ENCODE results near the gene CLPTM1L. TPM values are rescaled to one million over a fixed set of nuclear protein-coding genes. Genes with fewer than 3 reads are reported as not detected.
"Not testable (repeated sequence)": the region's sequence is repeated elsewhere in the genome, so short reads cannot be mapped to it uniquely, and the experiment has no call there.

CLPTM1L gene
- total and polyA plus RNA-seq, 8 donors: 60.8 to 202 (median 117) TPM

DNA sequence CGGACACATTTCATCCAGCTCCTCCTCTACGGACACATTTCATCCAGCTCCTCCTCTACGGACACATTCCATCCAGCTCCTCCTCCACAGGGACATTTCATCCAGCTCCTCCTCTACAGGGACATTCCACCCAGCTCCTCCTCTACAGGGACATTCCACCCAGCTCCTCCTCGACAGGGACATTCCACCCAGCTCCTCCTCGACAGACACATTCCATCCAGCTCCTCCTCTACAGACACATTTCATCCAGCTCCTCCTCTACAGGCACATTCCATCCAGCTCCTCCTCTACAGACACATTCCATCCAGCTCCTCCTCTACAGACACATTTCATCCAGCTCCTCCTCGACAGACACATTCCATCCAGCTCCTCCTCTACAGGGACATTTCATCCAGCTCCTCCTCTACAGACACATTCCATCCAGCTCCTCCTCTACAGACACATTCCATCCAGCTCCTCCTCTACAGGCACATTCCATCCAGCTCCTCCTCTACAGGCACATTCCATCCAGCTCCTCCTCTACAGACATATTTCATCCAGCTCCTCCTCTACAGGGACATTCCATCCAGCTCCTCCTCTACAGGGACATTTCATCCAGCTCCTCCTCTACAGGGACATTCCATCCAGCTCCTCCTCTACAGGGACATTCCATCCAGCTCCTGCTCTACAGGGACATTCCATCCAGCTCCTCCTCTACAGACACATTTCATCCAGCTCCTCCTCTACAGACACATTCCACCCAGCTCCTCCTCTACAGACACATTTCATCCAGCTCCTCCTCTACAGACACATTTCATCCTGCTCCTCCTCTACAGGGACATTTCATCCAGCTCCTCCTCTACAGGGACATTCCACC is 17.8 kb downstream of the CLPTM1L start:
- H3K4me3 ChIP-seq, H3K9me3 ChIP-seq: not testable (repeated sequence)
- 63 to 72% (median 66%) methylated on average over 6 of the region's 6 CpGs for WGBS, 5 donors

GRCh38 chr5:1326532-1326875 is 18.4 kb downstream of the CLPTM1L start:
- peaks cover 63 to 87% (median 83%) of the 10 kb centered on the region in 4 donors for H3K36me3 ChIP-seq
- H3K4me3 ChIP-seq: not testable (repeated sequence)
- 69 to 79% (median 76%) methylated on average over 5 of the region's 5 CpGs for WGBS, 5 donors

More for the DNA sequence above, 17.8 kb downstream of the CLPTM1L start:
- H3K27me3 ChIP-seq; DNase-seq; intact Hi-C loops (cut with DNase I; ENCODE audit: low total_unique reads): not testable (repeated sequence)
- Histone ChIP-seq H3K4me1 (peaks cover 19 to 36% (median 31%) of the 10 kb centered on the region in 4 donors), H3K36me3 (peaks cover 62 to 87% (median 83%) of the 10 kb centered on the region in 4 donors), H3K27ac (peak overlapping the region in 1 of 5 donors; percentile 18)

GRCh38 chr5:1325870-1326531 is 18.9 kb downstream of the CLPTM1L start:
- no peaks in the 10 kb centered on the region for H3K9me3 ChIP-seq
- no peak for DNase-seq
- no peaks in the 10 kb centered on the region for H3K27me3 ChIP-seq
- whole genome bisulfite sequencing, 5 donors: 74 to 86% (median 81%) methylated on average over 13 to 22 of the region's 22 CpGs
- TF ChIP-seq POLR2AphosphoS5 (IDR thresholded peaks at IDR 0.05): no peak
- no peak overlapping the region for H3K4me3 ChIP-seq
- H3K36me3 ChIP-seq: peaks cover 63 to 87% (median 83%) of the 10 kb centered on the region in 4 donors
- peaks cover 10 to 25% (median 20%) of the 10 kb centered on the region in 4 donors for H3K4me1 ChIP-seq
- intact Hi-C loops (cut with DNase I; ENCODE audit: low total_unique reads): no loop called here
- peak overlapping the region in 1 of 5 donors; percentile 18 for H3K27ac ChIP-seq

More at GRCh38 chr5:1326532-1326875, 18.4 kb downstream of the CLPTM1L start:
- intact Hi-C loops (cut with DNase I; ENCODE audit: low total_unique reads); DNase-seq; H3K27me3 ChIP-seq; H3K9me3 ChIP-seq: not testable (repeated sequence)
- H3K4me1 ChIP-seq: peaks cover 15 to 30% (median 25%) of the 10 kb centered on the region in 4 donors
- peak overlapping the region in 1 of 5 donors; percentile 18 for H3K27ac ChIP-seq

- Histone ChIP-seq H3K4me3 (no peak overlapping the region), H3K4me1 (peaks cover 6 to 21% (median 18%) of the 10 kb centered on the region in 4 donors), H3K9me3 (no peaks in the 10 kb centered on the region), H3K27ac (no peak overlapping the region), H3K36me3 (peaks cover 65 to 87% (median 83%) of the 10 kb centered on the region in 4 donors), H3K27me3 (no peaks in the 10 kb centered on the region)
- 83 to 93% (median 89%) methylated on average over 13 to 17 of the region's 17 CpGs for WGBS, 5 donors
- TF ChIP-seq POLR2AphosphoS5 (IDR thresholded peaks at IDR 0.05) (no peak), CTCF (IDR thresholded peaks at IDR 0.05) (no peak), POLR2A (IDR thresholded peaks at IDR 0.05) (no peak), EP300 (IDR thresholded peaks at IDR 0.05) (no peak)
- no peak for DNase-seq
- intact Hi-C loops (cut with DNase I; ENCODE audit: low total_unique reads): no loop called here
Measured at GRCh38 chr5:1325191-1325741, 19.6 kb downstream of the CLPTM1L start.

DNA sequence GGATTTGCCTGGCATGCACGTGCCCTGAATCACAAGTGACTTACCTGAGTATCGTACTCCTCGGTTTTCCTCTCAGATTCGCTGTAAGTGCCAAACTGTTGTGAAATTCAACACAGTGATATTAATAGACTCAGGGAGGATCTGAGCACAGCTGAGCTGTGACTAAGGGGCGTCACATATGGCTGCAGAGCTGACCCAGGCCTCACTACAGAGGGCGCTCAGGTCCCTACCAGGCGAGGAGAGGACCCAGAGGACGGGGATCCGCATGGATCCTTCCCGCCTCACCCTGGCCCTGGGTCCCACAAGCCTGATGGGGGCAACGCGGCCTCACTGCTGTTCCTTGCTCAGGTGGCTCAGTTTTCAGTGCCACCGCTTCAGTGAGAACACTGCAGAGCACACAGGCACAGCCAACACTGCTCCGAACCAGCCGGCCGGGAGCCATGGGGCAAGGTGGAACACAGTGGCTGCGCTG is 20.1 kb downstream of the CLPTM1L start:
- H3K36me3 ChIP-seq: peaks cover 65 to 87% (median 83%) of the 10 kb centered on the region in 4 donors
- no peaks in the 10 kb centered on the region for H3K27me3 ChIP-seq
- no peak overlapping the region for H3K27ac ChIP-seq
- WGBS, 5 donors: 86 to 95% (median 93%) methylated on average over 10 to 17 of the region's 17 CpGs
- no peak for TF ChIP-seq POLR2A (IDR thresholded peaks at IDR 0.05)
- TF ChIP-seq CTCF (IDR thresholded peaks at IDR 0.05): no peak
- TF ChIP-seq EP300 (IDR thresholded peaks at IDR 0.05): no peak
- no peak for TF ChIP-seq POLR2AphosphoS5 (IDR thresholded peaks at IDR 0.05)
- intact Hi-C loops (cut with DNase I; ENCODE audit: low total_unique reads): no loop called here
- peaks cover 1 to 19% (median 18%) of the 10 kb centered on the region in 4 donors for H3K4me1 ChIP-seq
- H3K9me3 ChIP-seq: no peaks in the 10 kb centered on the region
- no peak for DNase-seq
- no peak overlapping the region for H3K4me3 ChIP-seq

All from stomach (tissue), 9 donors.